Right lobe of liver (tissue), 4 donors: ENCODE measurements around the gene HYI.

ENCODE experiments used
- CTCF ChIP-seq, 4 donors: fragments of 200-600 bp in 3 of 4; fragments of 450-650 bp in 1 of 4; IDR thresholded peaks; one replicate each; pipeline versions ENCODE4 v1.5.1 to v1.8.0; 2016 to 2022; ENCODE audit warnings: antibody characterized with exemption in 4 of 4, mild to moderate bottlenecking in 2 of 4
- POLR2A ChIP-seq: fragments of 450-650 bp; IDR thresholded peaks from one replicate; pipeline ENCODE4 v1.6.1; 2017; ENCODE audit warnings: antibody characterized with exemption, mild to moderate bottlenecking
- donor health status: DM: no; HTN: no; CAD: no.
- donor health status: DM: no; HTN: no; CAD: no.
- donor health status: DM: no; HTN: yes; CAD: no.

GRCh38 chr1:43421396-43421795 is 32.3 kb downstream of the HYI start:
- TF ChIP-seq CTCF (IDR thresholded peaks at IDR 0.05) (no peak), POLR2A (no peak)
